CD4-positive, alpha-beta T cell treated with Interleukin-17A for 4 hours (primary cell): ENCODE data around the gene PAX7.

Experiments used
- DNase-seq: peaks from one replicate; pipeline ENCODE4 v3.0.0-alpha.2; 2020; ENCODE audit warnings: mixed read lengths

Gene PAX7

GRCh38 chr1:18711536-18712251 is 81.0 kb downstream of the PAX7 start:
- DNase-seq = no peak

DNA sequence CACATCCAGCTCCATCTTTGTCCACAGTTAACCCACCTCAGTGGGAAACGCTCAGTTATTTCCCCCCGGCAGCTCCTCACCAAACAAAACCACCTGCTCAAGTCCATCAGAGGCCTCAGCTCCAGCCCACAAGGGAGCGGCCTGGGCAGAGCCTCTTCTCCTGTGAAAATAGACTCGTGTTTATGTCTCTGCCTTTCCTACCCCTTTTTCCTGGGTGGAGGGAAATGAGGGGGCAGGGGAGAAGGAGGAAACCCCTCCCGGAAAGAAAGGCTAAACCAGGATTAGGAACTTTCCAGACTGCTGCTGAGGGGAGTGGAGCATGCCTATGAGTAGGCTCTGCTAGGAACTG is 81.6 kb downstream of the PAX7 start:
- DNase-seq = no peak

DNA sequence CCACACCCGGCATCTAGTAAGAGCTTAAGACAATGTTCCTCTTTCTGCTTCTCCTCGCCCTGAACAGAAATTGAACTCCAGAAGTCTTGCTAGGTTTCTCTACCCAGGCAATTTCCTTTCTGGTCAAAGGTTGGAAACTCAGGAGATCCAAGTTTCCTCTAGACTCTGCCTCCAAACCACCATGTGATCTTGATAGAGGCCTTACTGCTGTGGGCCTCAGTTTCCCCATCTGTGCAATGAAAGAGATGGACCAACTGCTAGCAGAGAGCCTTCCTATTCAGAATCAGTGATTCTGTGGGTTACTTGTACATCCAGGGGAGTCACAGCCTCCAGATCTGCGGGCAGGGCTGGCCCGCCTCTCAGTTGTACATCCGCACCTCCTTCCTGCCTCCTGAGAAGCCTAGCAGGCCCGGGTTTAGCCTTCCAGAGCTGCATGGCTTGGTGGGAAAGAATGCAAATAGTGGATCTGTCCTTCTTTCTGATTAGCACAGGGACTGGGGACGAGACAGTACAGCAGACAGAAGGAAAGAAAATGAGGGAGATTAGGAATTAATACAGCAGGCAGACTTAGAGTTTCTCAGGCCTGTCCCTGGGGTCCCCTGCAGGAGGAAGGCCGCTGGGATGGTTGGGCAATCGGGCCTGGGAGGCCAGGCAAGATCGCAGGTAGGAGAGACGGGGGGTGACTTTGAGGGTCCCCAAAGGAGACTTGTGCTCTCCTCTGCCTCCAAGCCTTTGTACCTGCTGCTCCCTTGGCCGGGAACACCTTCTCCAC is 83.9 kb downstream of the PAX7 start:
- DNase-seq = no peak

DNA sequence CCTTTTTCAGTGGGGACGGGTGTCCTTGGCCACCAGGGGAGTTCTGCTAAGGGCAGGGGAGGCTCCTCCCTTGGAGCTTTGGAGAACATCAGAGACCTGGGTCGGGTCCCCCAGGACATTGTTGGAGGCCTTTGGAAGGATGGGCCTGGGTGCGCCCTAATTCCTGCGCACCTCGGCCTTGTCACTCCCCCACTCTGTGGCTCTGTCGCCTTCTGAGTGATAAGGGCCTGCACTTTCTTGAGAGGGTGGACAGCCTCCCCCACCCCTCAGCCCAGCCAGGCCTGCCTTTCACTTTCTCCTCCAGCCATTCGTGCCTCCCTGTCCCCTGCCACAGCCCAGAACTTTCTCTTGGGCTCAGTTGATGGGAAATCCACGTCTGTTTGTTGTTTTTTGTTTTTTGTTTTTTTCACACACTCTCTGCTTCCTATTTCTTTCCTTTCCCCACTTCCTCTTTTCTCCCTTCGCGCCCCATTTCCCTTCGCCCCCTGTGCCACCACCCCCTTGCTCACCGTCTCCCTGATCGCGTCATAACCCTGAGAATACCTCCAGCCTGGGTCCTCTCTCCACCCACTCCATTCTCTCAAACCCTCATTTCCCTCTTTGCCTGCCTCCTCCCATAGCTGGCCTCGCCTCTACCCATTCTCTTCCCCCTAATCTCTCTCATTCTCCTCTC is 85.6 kb downstream of the PAX7 start:
- no peak for DNase-seq

DNA sequence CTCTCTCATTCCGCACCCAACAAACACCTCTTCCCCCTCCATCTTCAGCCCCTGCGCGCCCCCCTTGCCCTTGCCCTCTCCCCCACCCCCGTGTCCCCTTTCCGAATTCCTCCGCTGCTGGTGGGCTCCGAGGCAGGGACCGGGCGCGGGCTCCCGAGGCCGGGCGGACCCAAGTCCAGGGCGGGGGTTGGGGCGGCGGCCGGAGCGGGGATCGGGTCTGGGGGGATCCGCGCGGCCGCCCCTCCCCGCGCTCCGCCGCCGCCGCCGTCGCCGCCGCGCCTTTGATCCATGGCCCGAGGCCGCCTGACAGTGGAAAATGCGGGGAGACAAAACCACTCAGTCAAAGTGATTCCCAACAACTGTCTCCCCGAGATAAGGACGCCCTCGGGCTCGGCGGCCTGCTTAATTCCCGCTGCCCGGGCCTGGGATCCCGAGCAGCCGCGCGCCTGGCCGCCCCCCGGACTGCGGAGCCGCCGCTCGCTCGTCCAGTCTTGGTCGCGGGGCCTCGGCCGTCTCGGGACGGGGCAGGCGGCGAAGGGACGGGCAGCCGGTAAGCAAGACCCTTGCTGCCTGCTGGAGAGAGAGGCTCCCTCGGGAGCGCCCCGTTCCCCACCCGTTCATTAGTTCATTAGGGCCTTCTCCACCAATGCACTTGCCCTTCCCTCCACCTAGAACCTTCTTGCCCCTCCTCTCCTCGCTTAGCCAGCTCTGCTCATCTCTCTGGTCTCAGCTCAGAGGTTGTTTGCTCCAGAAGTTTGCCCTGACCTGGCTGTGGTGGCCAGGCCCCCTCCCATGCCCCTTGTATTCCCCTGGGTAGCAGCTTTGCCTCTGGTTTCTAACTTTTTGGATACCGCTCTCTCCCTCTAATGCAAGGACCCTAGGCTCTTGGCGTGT is 86.4 kb downstream of the PAX7 start:
- DNase-seq = no peak

DNA sequence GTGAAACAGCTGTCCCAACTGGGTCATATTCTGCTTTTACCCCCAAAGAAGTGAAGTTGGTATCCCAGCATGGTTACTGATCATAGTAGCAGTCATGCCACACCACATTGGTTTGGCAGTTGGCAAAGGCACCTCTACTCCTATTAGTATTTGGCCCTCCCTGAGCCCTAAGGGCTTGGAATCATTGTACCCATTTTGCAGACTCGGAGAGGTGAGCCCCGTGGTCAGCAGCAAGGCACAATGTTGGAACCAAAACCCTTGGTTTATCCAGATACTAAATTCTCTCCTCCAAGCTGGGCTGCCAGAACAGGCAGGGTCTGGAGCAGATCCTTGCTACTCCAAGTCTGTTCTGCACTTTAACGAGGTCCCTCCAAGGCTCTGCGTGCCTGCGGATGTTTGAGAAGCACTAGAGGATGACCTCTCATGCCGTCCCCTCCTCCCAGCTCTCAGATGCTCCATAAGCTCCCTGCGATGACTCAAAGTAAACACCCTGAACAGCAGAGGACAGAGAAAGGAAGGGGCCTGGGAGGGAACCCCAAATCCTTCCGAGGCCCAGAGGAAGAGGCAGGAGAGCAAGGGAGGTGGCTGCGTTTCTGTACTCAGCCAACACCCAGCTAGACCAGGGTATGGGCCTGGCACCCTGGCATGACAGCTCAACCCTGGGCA is 89.3 kb downstream of the PAX7 start:
- DNase-seq = no peak

- no peak for DNase-seq
Measured at GRCh38 chr1:18721041-18721440, 90.4 kb downstream of the PAX7 start.

DNA sequence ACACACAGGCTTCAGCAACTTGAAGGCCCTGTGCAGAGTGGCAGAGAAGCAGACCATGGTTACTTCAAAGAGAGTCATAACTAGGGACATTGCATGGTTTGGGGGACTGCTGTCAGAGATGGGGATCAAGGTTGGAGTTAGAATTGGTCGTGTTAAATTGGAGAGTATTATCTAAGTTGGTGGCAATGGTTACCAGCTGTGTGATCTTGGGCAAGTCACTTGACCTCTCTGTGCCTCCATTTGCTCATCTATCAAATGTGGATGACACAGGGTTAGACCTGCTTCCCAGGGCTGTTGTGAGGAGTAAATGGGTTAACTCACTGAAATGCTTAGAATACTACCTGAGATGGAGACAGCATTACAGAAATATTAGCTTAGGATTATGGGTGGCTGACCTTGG is 91.1 kb downstream of the PAX7 start:
- no peak for DNase-seq

- no peak for DNase-seq
Measured at GRCh38 chr1:18722270-18722669, 91.6 kb downstream of the PAX7 start.

GRCh38 chr1:18723206-18723605 is 92.6 kb downstream of the PAX7 start:
- DNase-seq = no peak

DNA sequence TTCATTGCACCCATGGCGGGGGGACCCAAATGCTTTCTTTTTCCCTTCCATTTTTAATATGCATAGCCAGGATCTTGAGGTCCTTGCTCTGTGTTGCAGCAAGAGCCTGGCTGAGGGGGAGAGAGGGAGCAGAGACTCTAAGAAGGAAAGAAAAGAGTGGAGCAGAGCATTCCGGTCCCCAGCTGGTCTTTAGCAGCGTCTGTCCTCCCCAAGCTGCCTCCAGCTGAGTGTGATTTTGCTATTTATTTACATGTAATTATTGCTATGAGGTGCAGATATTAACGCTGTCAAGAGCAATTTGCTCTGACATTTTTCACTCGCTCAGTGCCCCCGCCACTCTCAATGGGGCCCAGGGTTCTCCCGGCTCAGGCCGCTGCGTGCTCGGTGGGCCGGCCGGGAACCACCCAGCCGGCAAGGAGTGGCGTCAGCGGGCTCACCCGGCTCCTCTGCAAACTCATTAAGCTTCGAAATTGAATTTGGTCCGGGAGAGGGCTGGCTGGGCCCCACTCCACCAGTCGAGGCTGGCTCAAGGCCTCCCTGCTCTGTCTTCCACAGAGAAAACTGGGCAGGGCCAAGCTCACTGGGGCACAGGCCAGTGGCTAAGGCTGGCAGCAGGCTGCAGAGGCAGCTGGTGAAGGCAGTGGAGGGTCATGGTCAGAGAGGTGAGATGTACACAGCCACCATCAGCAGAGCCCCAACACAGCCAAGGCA is 93.2 kb downstream of the PAX7 start:
- no peak for DNase-seq

- no peak for DNase-seq
Measured at GRCh38 chr1:18724801-18725200, 94.2 kb downstream of the PAX7 start.

DNA sequence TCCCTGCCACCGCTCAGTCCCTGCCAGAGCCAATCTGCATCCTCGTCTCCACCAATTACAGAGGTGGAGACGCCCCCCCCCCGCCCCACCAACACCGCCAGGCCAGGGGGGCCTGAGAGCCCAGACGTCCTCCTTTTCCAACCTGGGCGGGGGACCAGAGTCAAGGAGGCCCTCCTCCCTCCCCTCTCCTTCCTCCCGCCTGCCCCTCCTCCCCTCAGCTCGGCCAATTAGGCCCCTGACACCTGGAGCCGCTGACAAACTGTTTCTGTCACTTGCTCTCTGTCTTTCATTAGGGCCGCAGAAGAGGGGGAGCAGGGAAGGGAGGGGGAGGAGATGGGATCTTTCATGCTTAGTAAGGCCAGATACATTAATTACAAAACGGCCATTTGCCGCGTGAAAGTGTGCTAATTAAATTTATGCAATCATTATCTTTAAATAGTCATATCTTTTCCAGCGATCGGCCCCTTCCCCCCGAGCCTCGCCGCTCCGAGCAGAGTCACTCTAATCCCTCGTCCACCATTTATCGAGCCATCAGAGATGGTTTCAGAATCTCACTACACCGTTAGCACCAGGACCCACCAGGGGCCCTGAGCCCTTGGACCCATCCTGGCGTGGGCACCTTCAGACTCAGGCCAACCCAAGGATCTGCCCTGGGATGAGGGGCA is 94.7 kb downstream of the PAX7 start:
- no peak for DNase-seq

DNA sequence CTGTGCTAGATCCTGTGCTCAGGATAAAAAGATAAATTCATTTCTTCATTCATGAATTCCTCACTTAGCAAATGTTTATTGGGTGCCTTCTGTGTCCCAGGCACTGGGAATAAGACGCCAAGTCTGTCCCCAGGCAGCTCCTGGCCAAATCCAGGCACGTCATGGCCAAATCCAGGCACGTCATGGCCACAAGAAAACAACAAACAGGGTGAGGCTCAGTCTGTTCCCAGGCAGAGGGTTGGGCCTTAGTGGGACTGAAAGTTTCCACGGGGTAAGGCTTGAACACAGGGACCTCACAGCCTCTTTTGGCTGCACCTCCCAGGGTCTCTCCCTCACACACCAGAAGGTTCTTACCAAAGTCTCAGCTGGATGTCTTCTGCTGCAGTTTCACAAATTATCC is 95.7 kb downstream of the PAX7 start:
- DNase-seq = no peak

GRCh38 chr1:18727956-18728355 is 97.3 kb downstream of the PAX7 start:
- no peak for DNase-seq

GRCh38 chr1:18730321-18730720 is 99.7 kb downstream of the PAX7 start:
- DNase-seq = no peak

DNA sequence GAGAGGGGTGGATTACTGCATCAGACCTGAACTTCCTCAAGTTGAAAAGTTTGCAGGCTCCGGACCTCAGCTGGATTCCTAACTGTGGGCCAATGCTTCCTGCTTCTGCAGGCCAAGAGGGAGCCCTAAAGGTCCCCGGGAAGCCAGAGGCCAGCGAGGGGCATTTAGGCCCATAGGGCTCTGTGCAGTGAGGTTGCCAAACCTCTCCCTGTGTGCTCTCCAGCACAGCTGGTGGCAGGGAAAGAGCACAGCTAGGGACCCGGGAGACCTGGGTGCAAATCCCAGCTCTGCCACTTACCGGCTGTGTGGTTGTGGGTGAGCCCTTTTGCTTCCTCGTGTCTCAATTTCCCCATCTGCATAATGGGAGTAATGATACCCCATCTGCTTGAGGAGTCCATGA is 100.5 kb downstream of the PAX7 start:
- no peak for DNase-seq

DNA sequence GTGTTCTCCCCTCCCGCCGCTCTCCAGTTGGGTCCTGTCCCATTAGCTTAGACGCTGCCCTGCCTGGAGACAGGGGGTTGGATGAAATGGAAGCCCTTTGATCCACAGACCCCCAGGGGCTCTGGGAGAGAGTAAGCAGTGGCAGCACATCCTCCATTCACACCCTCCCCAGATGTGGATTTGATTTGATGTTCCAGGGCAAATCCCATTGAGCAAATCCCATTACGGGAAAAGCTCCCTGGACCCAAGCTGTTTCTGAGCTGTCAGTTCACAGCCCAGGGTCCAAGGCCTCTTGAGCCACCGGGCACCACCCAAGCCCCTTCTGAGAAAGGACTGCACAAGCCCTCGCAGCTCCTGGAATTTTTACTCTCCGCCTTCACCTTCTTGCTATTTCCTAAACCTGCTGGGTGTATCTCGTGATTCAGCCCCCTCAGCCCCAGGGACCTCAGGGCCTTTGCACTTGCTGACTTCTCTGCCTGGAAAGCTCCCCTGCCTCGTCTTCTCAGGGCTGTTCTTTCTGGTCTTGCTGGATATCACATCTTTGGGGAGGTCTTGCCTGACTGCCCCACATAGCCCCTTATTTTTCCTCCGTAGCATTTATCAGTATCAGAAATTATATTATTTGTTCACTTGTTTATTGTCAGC is 101.1 kb downstream of the PAX7 start:
- no peak for DNase-seq

GRCh38 chr1:18732686-18733085 is 102.0 kb downstream of the PAX7 start:
- no peak for DNase-seq

DNA sequence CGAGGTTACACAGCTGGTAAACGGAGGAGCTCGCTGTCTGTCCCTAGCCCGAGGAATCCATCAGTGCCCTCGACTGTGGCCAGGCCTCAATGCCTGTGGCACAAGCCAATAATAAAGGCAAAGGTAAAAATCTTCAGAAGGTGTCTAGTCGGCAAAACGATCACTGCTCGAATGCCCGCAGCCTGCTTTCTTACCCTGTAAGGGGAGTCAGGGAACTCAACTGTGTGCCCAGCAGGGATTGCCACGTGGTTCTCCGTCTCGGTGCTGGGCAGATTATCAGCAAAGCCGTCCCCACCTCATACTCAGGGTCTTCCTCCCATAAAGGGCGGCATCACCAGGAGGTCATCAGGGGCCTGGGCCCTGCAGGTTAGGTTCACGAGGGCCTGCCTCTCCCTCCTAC is 103.4 kb downstream of the PAX7 start:
- DNase-seq = no peak
